Measurements from ENCODE around the gene MCRS1. TPM values are rescaled to one million over a fixed set of nuclear protein-coding genes. Genes with fewer than 3 reads are reported as not detected.

The MCRS1 gene, protein sequence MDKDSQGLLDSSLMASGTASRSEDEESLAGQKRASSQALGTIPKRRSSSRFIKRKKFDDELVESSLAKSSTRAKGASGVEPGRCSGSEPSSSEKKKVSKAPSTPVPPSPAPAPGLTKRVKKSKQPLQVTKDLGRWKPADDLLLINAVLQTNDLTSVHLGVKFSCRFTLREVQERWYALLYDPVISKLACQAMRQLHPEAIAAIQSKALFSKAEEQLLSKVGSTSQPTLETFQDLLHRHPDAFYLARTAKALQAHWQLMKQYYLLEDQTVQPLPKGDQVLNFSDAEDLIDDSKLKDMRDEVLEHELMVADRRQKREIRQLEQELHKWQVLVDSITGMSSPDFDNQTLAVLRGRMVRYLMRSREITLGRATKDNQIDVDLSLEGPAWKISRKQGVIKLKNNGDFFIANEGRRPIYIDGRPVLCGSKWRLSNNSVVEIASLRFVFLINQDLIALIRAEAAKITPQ
- total RNA-seq: 46.1 and 56.7 TPM in 2 replicates

GRCh38 chr12:49567611-49568441, at the start of gene MCRS1:
MCRS1 (minus strand) TSS chr12:49568142; CDS start chr12:49566731, 1,411 bp downstream.

DNA sequence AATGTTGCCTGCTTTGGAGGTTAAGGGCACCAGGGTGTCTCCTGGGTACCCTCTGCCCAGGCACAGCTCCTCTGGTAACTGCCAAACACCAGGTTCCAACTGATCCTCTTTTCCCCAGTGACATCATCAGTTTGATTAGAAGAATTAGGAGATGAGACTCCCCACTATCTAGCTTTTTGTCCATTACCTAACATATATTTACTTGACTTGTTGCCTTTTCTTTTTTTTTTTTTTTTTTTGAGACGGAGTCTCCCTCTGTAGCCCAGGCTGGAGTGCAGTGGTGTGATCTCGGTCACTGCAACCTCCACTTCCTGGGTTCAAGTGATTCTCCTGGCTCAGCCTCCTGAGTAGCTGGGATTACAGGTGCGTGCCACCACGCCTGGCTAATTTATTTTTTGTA, 37.6 kb upstream of the MCRS1 start, which contains the start of gene FAM186B:
FAM186B (minus strand) TSS at position 101 of the 400 bp plus-strand sequence. CDS start 162 bp downstream, outside the sequence.

GRCh38 chr12:49538510-49539403, 29.2 kb downstream of the MCRS1 start, which contains the start of gene KCNH3:
KCNH3 (plus strand) TSS chr12:49539030; CDS start chr12:49539417, 387 bp downstream.

Other genes with a start within 250 kb of the MCRS1 start
- gene TROAP, start 244.9 kb downstream of the MCRS1 start, total RNA-seq: 0.07 and 3.1 TPM in 2 replicates
- gene C1QL4, start 231.0 kb downstream of the MCRS1 start, total RNA-seq: under 0.01 TPM in 1 of 2 replicates, not detected in the other
- under 0.01 TPM in 1 of 2 replicates, not detected in the other for gene DNAJC22, start 221.3 kb downstream of the MCRS1 start, total RNA-seq
- 29.0 and 35.2 TPM in 2 replicates for gene SPATS2, start 200.7 kb downstream of the MCRS1 start, total RNA-seq
- gene KCNH3, start 29.1 kb downstream of the MCRS1 start, total RNA-seq: under 0.01 TPM in 1 of 2 replicates, not detected in the other
- 0.34 and 0.57 TPM in 2 replicates for gene FAM186B, start 37.5 kb upstream of the MCRS1 start, total RNA-seq
- 18.5 and 18.9 TPM in 2 replicates for gene PRPF40B, start 55.4 kb upstream of the MCRS1 start, total RNA-seq
- 3.4 and 4.3 TPM in 2 replicates for gene FMNL3, start 139.3 kb upstream of the MCRS1 start, total RNA-seq
- gene TMBIM6, start 173.4 kb upstream of the MCRS1 start, total RNA-seq: 695 and 716 TPM in 2 replicates